Stomach (tissue), 9 donors: ENCODE results near the gene RAB28. TPM values are rescaled to one million over a fixed set of nuclear protein-coding genes. Genes with fewer than 3 reads are reported as not detected.

ENCODE experiments used
- DNase-seq, 2 donors: peaks; one replicate each; pipeline versions ENCODE4 v3.0.0 to v3.0.0-alpha.2; 2013 to 2019
- H3K27ac ChIP-seq, 5 donors: fragments of 200-600 bp in 4 of 5; sonication (generic) in 4 of 5; one replicate each; pipeline ENCODE4 v1.5.1; 2013 to 2019; ENCODE audit warnings: mild to moderate bottlenecking in 1 of 5, moderate library complexity in 1 of 5
- H3K27me3 ChIP-seq, 3 donors: fragments of 200-600 bp; sonication (generic); one replicate each; pipeline ENCODE4 v1.5.1; 2017 to 2019; ENCODE audit warnings: mixed run types in 1 of 3
- H3K36me3 ChIP-seq, 4 donors: fragments of 200-600 bp; sonication (generic); 1 replicate in 3 of 4; 2 replicates in 1 of 4; pipeline ENCODE4 v1.5.1; 2016 to 2019
- H3K4me1 ChIP-seq, 4 donors: fragments of 200-600 bp; sonication (generic); one replicate each; pipeline ENCODE4 v1.5.1; 2016 to 2019
- H3K4me3 ChIP-seq, 4 donors: fragments of 200-600 bp; sonication (generic) in 3 of 4; one replicate each; pipeline ENCODE4 v1.5.1; 2016 to 2019; ENCODE audit warnings: mild to moderate bottlenecking in 1 of 4
- H3K9me3 ChIP-seq, 4 donors: fragments of 200-600 bp; sonication (generic); one replicate each; pipeline ENCODE4 v1.5.1; 2016 to 2019
- EP300 ChIP-seq: sonication (generic); formaldehyde crosslinking; IDR thresholded peaks from one replicate; pipeline ENCODE4 v1.6.1; 2017; ENCODE audit warnings: antibody characterized with exemption
- POLR2A ChIP-seq, 4 donors: fragments of 450-650 bp; IDR thresholded peaks; one replicate each; pipeline ENCODE4 v1.6.1; 2016; ENCODE audit warnings: antibody characterized with exemption in 4 of 4, control low read depth in 2 of 4, mild to moderate bottlenecking in 1 of 4, moderate library complexity in 1 of 4
- POLR2AphosphoS5 ChIP-seq, 3 donors: sonication (generic); formaldehyde crosslinking; IDR thresholded peaks; one replicate each; pipeline ENCODE4 v1.6.1; 2016; ENCODE audit warnings: antibody characterized with exemption in 3 of 3
- WGBS, 5 donors: extraction: QIAGEN DNeasy Blood & Tissue Kit in 3 of 5; methylation state at CpG; one replicate each; pipeline versions ENCODE4 v1.1.5 to v1.1.7; 2013 to 2018; 5-methylcytosine and 5-hydroxymethylcytosine counted together
- intact Hi-C: fragments of 100-400 bp; cut with DNase I; formaldehyde crosslinking; loops from one replicate; pipeline ENCODE4 v1.15.1; 2023; ENCODE audit warnings: low total_unique reads
- polyA plus RNA-seq, 3 donors: library from polyadenylated mRNA; stranded (reverse); fragments of 200-250 nt; gene quantifications; one replicate each; pipeline ENCODE4 v1.2.3, GENCODE V29; 2013
- total RNA-seq, 5 donors: library from RNA; depleted of rRNA; stranded (reverse); fragments of >200 nt; gene quantifications; one replicate each; pipeline versions ENCODE4 v1.1.0 to v1.2.3, GENCODE V29; 2014 to 2016
- TF ChIP-seq, protein P1 (sequence below), 7 experiments: fragments of 450-650 bp in 4 of 7; fragments of 200-600 bp in 3 of 7; sonication (generic) in 3 of 7; IDR thresholded peaks; one replicate each; pipeline ENCODE4 v1.5.1; 2016 to 2019; ENCODE audit warnings: antibody characterized with exemption in 7 of 7, control low read depth in 2 of 7, mild to moderate bottlenecking in 1 of 7
- donor health status: healthy with polysubstance abuse.
- donor health status: Bipolar disorder and iron deficiency.
- donor health status: healthy.

Gene RAB28
- total and polyA plus RNA-seq, 8 donors = 0.29 to 27.2 (median 14.7) TPM

DNA sequence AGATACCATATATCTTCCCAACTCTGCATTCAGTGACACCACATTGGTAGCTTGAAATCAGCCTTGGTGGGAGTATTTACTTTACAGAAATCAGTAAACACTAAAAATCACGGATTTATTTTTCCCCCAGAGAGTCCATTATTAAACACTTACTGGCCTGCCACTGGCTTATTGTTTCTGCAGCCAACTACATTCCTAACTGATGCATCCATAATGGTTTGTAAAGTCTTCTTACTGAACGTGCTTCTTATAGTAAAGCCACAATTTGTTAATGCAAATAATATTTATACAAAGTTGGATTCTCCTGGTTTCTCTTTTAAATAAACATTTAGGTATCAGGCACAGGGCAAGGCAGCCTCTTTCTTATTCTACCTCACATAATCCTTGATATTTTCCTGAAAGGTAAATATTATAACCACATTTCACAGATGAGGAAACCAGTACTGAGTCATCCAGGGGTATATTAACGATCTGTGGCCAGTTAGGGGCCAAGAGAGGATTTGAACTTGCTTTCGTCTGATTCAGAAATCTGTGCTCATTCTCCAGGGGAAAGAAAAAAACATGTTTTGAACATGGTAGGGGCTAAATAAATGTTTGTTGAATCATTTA, 136.5 kb downstream of the RAB28 start:
- no peaks in the 10 kb centered on the region for H3K27me3 ChIP-seq
- H3K4me3 ChIP-seq = no peak overlapping the region
- no peak overlapping the region for H3K27ac ChIP-seq
- H3K4me1 ChIP-seq = no peaks in the 10 kb centered on the region
- WGBS, 5 donors = 54 to 71% (median 67%) methylated on average over 4 of the region's 4 CpGs
- intact Hi-C loops = no loop called here
- TF ChIP-seq EP300 (no peak), POLR2A (IDR thresholded peaks at IDR 0.05) (no peak), POLR2AphosphoS5 (IDR thresholded peaks at IDR 0.05) (no peak)
- TF ChIP-seq, protein P1, sequence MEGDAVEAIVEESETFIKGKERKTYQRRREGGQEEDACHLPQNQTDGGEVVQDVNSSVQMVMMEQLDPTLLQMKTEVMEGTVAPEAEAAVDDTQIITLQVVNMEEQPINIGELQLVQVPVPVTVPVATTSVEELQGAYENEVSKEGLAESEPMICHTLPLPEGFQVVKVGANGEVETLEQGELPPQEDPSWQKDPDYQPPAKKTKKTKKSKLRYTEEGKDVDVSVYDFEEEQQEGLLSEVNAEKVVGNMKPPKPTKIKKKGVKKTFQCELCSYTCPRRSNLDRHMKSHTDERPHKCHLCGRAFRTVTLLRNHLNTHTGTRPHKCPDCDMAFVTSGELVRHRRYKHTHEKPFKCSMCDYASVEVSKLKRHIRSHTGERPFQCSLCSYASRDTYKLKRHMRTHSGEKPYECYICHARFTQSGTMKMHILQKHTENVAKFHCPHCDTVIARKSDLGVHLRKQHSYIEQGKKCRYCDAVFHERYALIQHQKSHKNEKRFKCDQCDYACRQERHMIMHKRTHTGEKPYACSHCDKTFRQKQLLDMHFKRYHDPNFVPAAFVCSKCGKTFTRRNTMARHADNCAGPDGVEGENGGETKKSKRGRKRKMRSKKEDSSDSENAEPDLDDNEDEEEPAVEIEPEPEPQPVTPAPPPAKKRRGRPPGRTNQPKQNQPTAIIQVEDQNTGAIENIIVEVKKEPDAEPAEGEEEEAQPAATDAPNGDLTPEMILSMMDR (IDR thresholded peaks at IDR 0.05) = no peak
- peaks cover 0 to 9% (median 0%) of the 10 kb centered on the region in 4 donors for H3K36me3 ChIP-seq
- no peak for DNase-seq
- peaks cover 0 to 8% (median 3%) of the 10 kb centered on the region in 4 donors for H3K9me3 ChIP-seq

DNA sequence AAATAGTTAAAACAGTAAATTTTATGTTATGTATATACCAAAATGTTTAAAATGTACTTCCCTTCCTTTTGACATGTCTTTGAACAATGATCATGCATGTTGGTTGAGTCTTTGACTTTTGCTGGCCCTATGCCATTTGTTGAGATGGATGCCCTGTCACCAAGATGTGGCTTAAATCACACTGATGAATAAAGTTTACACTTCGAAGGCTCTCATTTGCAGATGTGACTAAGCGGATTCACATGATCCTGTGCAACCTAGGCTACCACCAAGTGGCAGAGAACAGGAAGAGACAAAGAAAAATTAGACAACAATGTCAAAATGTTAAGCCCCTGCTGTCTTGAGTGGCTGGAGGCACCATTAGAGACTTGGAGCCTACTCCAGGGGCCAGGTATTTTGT, 139.9 kb downstream of the RAB28 start:
- 77 to 92% (median 84%) methylated on average over 2 of the region's 2 CpGs for WGBS, 5 donors
- peaks cover 0 to 7% (median 0%) of the 10 kb centered on the region in 4 donors for H3K36me3 ChIP-seq
- no peaks in the 10 kb centered on the region for H3K4me1 ChIP-seq
- TF ChIP-seq POLR2A (IDR thresholded peaks at IDR 0.05) (no peak), POLR2AphosphoS5 (IDR thresholded peaks at IDR 0.05) (no peak), EP300 (no peak)
- TF ChIP-seq, protein P1 (IDR thresholded peaks at IDR 0.05) = no peak
- H3K9me3 ChIP-seq = no peaks in the 10 kb centered on the region
- DNase-seq = no peak
- no peak overlapping the region for H3K27ac ChIP-seq
- H3K4me3 ChIP-seq = no peak overlapping the region
- H3K27me3 ChIP-seq = no peaks in the 10 kb centered on the region
- intact Hi-C loops = no loop called here

DNA sequence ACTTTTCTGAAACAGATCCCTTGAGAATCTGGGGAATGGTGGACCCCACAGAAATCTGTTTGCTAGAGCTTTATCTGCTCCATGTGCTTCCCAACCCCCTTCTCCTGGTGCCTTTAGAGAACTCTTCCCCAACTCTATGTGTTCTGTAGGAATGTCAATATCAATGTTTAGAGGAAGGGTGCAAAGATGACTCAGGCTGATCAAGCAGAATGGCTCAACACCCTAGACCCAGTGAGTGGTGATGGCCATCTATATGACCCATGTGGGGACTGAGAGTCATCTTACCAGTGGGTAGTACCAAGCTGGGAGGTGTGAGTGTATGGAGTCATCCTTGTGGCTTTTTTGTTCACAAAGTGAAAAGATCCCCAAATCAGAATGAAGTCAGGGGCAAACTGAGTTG, 143.5 kb downstream of the RAB28 start:
- no peak for DNase-seq
- H3K4me3 ChIP-seq = no peak overlapping the region
- H3K27ac ChIP-seq = no peak overlapping the region
- H3K36me3 ChIP-seq = peaks cover 0 to 30% (median 4%) of the 10 kb centered on the region in 4 donors
- H3K9me3 ChIP-seq = no peaks in the 10 kb centered on the region
- H3K4me1 ChIP-seq = no peaks in the 10 kb centered on the region
- TF ChIP-seq POLR2AphosphoS5 (IDR thresholded peaks at IDR 0.05) (no peak), EP300 (no peak), POLR2A (IDR thresholded peaks at IDR 0.05) (no peak)
- TF ChIP-seq, protein P1 (IDR thresholded peaks at IDR 0.05) = no peak
- intact Hi-C loops = no loop called here
- H3K27me3 ChIP-seq = no peaks in the 10 kb centered on the region

DNA sequence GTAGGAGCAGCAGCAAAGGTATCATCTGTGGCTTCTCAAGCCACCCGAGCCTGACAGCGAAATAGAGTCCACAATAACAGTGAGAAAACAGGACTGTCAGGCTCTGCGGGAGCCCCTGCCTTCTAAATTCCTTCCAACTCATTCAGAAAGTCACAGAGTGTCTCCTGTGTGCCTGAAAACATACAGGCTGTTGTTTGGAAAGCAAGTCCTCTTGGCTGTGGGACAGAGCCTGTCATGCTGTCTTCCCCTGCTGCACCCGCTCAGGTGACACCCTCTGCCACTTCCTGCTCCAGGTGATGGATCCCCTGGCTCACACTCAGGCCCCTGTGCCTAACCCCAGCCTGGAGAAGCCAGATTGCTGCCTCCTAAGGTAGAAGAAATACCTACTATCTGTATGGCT, 152.3 kb downstream of the RAB28 start:
- H3K27me3 ChIP-seq = no peaks in the 10 kb centered on the region
- H3K27ac ChIP-seq = no peak overlapping the region
- H3K36me3 ChIP-seq = peaks cover 0 to 8% (median 2%) of the 10 kb centered on the region in 4 donors
- intact Hi-C loops = no loop called here
- no peaks in the 10 kb centered on the region for H3K9me3 ChIP-seq
- 82 to 95% (median 87%) methylated on average over 4 of the region's 4 CpGs for WGBS, 5 donors
- no peak for DNase-seq
- H3K4me1 ChIP-seq = no peaks in the 10 kb centered on the region
- H3K4me3 ChIP-seq = no peak overlapping the region
- TF ChIP-seq EP300 (no peak), POLR2A (IDR thresholded peaks at IDR 0.05) (no peak), POLR2AphosphoS5 (IDR thresholded peaks at IDR 0.05) (no peak)
- TF ChIP-seq, protein P1 (IDR thresholded peaks at IDR 0.05) = no peak
